Measurements from ENCODE around the gene SPINK7.

Gene SPINK7

GRCh38 chr5:148343603-148344487, 31.6 kb downstream of the SPINK7 start:
- no peak for DNase-seq

- no peak for DNase-seq
Observed at GRCh38 chr5:148347706-148348105, 35.5 kb downstream of the SPINK7 start.

GRCh38 chr5:148352696-148353095, 40.5 kb downstream of the SPINK7 start:
- DNase-seq = no peak

- no peak for DNase-seq
Observed at GRCh38 chr5:148353634-148354033, 41.4 kb downstream of the SPINK7 start.

- no peak for DNase-seq
Observed at GRCh38 chr5:148364343-148364742, 52.1 kb downstream of the SPINK7 start.
